Naive thymus-derived CD8-positive, alpha-beta T cell (primary cell): ENCODE results near the gene TCERG1L. TPM values are rescaled to one million over a fixed set of nuclear protein-coding genes. Genes with fewer than 3 reads are reported as not detected.
"Not testable (repeated sequence)": the region's sequence is repeated elsewhere in the genome, so short reads cannot be mapped to it uniquely, and the experiment has no call there.

Experiments used
- ATAC-seq, 2 donors: fragments of 150-1000 bp; cut with Tn5 transposase in 1 of 2; sonication (Bioruptor Pico), chemical (Tn5 transposase) in 1 of 2; 1 replicate in 1 of 2; 2 replicates in 1 of 2; pipeline ENCODE4 v1.10.0; 2021; ENCODE audit warnings: mild to moderate bottlenecking in 2 of 2, moderate library complexity in 2 of 2
- POLR2A ChIA-PET: fragments of 350-600 bp; sonication (Branson Sonifier 250); formaldehyde crosslinking; loops from one replicate; lab custom pipeline; 2021; ENCODE audit warnings: antibody characterized with exemption; lab: Charles Lee
- DNase-seq, 10 donors: peaks; one replicate each; pipeline versions ENCODE4 v3.0.0 to v3.0.0-alpha.2; 2020 to 2022
- H3K27ac Mint-ChIP-seq, 10 donors: one replicate each; pipeline ENCODE4 v1.8.0; 2020 to 2022; ENCODE audit warnings: mild to moderate bottlenecking in 10 of 10, mixed read lengths in 10 of 10, moderate library complexity in 4 of 10, inconsistent platforms in 1 of 10
- H3K27me3 Mint-ChIP-seq, 5 donors: one replicate each; pipeline ENCODE4 v1.8.0; 2021 to 2022; ENCODE audit warnings: mixed read lengths in 5 of 5
- H3K36me3 Mint-ChIP-seq, 3 donors: one replicate each; pipeline ENCODE4 v1.8.0; 2020 to 2022; ENCODE audit warnings: mixed read lengths in 3 of 3, mild to moderate bottlenecking in 2 of 3, inconsistent platforms in 1 of 3
- H3K4me1 Mint-ChIP-seq, 4 donors: one replicate each; pipeline ENCODE4 v1.8.0; 2021 to 2022; ENCODE audit warnings: mixed read lengths in 4 of 4
- H3K4me3 Mint-ChIP-seq, 10 donors: one replicate each; pipeline ENCODE4 v1.8.0; 2020 to 2022; ENCODE audit warnings: mild to moderate bottlenecking in 10 of 10, mixed read lengths in 10 of 10, moderate library complexity in 6 of 10, inconsistent platforms in 1 of 10
- H3K9me3 Mint-ChIP-seq, 9 donors: one replicate each; pipeline ENCODE4 v1.8.0; 2020 to 2022; ENCODE audit warnings: mixed read lengths in 9 of 9, mild to moderate bottlenecking in 3 of 9, inconsistent platforms in 1 of 9, moderate library complexity in 1 of 9
- polyA plus RNA-seq, 3 donors: library from polyadenylated mRNA; unstranded; fragments of 300-500 nt; fragmentation: Illumina TruSeq; gene quantifications; one replicate each; pipeline ENCODE4 v1.2.3, GENCODE V29; 2021
- total RNA-seq, 8 experiments: library from RNA in 2 of 8; stranded (reverse) in 2 of 8; gene quantifications; one replicate each; pipeline ENCODE4 v1.2.3 and lab custom pipeline; 2021 to 2026

The TCERG1L gene
- total and polyA plus RNA-seq, 5 experiments from 2014 or later: 0.14 to 0.27 TPM; not detected in 3

DNA sequence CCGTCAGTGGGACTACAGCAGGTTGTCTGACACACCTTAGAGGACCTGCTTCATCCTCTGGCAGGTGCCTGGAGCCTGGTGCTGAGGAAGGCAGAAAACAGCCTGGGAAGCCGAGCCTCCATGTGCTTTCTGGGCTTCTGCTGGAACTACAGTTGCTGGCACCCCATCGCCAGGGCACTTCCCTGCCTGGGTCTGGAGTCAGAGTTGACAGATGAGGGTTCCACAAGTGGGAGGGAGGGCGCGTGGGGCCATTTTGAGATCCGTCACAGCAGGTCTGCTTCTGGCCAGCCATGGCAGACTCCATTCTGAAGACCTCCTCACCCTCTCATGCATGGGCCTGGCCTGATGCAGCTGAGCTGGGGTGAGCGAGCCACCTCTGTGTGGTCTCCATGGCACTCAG lies 33.2 kb upstream of the TCERG1L start:
- Mint-ChIP-seq H3K4me3 (no peak overlapping the region), H3K27me3 (peaks cover 0 to 27% (median 4%) of the 10 kb centered on the region in 5 donors), H3K36me3 (no peaks in the 10 kb centered on the region), H3K4me1 (no peaks in the 10 kb centered on the region), H3K27ac (no peak overlapping the region), H3K9me3 (peaks cover 0 to 10% (median 0%) of the 10 kb centered on the region in 9 donors)
- no peak for ATAC-seq
- DNase-seq: no peak
- POLR2A ChIA-PET: no interaction called here

DNA sequence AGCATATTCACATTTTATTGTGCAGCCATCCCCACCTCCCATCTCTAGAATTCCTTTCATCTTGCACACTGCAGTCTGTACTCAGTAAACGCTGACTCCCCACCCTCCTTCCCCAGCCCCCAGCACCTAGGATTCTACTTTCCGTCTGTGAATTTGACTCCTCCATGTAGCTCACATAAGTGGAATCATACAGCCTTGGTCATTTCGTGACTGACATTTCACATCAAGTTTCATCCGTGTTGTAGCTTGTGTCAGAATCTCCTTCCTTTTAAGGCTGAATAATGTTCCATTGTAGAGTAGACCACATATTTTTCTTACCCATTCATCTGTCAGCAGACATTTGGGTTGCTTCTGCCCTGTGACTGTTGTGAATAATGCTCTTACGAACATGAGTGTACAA lies 26.2 kb upstream of the TCERG1L start:
- H3K9me3 Mint-ChIP-seq: peaks cover 0 to 21% (median 8%) of the 10 kb centered on the region in 9 donors
- no peak for DNase-seq
- H3K4me1 Mint-ChIP-seq: no peaks in the 10 kb centered on the region
- H3K27ac Mint-ChIP-seq: no peak overlapping the region
- H3K27me3 Mint-ChIP-seq: peaks cover 0 to 16% (median 8%) of the 10 kb centered on the region in 5 donors
- POLR2A ChIA-PET: no interaction called here
- H3K4me3 Mint-ChIP-seq: no peak overlapping the region
- no peak for ATAC-seq
- H3K36me3 Mint-ChIP-seq: no peaks in the 10 kb centered on the region

DNA sequence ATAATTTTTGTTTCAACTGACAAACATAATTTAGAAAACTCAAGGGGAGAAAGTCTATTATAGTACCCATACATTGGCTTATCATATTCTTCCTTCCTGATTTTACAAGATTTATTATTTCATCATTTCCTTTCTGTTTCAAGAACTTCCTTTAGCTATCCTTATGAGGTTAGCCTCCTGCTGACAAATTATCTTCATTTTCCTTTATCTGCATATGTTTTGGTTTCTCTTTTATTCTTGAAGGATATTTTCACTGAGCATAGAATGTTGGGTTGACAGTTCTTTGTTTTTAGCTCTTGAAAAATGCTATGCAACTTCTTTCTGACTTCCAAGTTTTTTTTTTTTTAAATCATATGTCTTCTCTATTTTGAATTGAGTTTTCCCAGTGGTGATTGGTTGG lies 21.3 kb upstream of the TCERG1L start:
- Mint-ChIP-seq H3K9me3 (peaks cover 0 to 28% (median 11%) of the 10 kb centered on the region in 9 donors), H3K27ac (peak overlapping the region in 1 of 10 donors; percentile 45), H3K4me1 (no peaks in the 10 kb centered on the region), H3K4me3 (no peak overlapping the region), H3K27me3 (peaks cover 0 to 10% (median 3%) of the 10 kb centered on the region in 5 donors), H3K36me3 (no peaks in the 10 kb centered on the region)
- ATAC-seq: no peak
- POLR2A ChIA-PET: no interaction called here
- no peak for DNase-seq

DNA sequence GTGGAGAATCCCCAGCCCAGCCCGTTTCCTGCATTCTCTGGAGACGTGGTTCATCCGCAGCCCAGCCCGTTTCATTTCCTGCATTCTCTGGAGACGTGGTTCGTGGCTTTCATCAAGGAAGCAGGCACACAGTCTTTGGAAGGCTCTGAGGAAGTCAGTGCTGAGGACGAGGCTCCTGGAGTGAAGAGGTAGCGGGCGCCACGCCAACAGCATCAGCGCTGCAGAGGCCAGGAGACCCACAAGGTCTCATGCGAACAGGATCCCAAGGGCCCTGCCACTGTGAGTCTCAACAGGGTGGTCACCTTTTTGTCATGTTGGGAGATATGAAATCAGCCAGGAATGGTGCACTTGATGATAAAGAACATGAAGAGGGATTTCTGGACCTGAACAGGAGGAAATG lies 12.4 kb upstream of the TCERG1L start:
- peaks cover 13 to 47% (median 29%) of the 10 kb centered on the region in 5 donors for H3K27me3 Mint-ChIP-seq
- DNase-seq: no peak
- ATAC-seq: no peak
- H3K4me3 Mint-ChIP-seq: no peak overlapping the region
- POLR2A ChIA-PET: no interaction called here
- H3K36me3 Mint-ChIP-seq: peaks cover 0 to 8% (median 0%) of the 10 kb centered on the region in 3 donors
- H3K4me1 Mint-ChIP-seq: no peaks in the 10 kb centered on the region
- no peak overlapping the region for H3K27ac Mint-ChIP-seq
- H3K9me3 Mint-ChIP-seq: peaks cover 0 to 2% (median 0%) of the 10 kb centered on the region in 9 donors

DNA sequence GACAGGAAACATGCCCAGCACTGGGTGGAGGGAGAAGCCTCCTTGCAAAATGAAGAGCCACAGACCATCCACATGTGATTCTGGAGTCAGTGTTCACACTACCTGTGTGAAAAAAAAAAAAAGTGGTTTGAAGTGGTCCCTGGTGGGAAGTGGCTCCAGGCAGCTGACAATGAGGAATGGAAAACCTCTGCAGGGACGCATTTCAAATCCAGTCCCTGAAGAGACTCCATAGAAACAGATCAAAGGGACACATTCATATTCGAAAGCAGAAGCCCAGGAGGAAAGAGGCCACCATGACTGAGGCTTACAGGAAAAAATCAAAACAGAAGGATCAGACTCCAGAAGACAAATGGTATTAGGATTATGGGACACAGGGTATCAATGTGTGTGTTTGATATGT lies 11.5 kb upstream of the TCERG1L start:
- ATAC-seq (no peak), DNase-seq (no peak)
- peaks cover 0 to 2% (median 0%) of the 10 kb centered on the region in 9 donors for H3K9me3 Mint-ChIP-seq
- no peaks in the 10 kb centered on the region for H3K4me1 Mint-ChIP-seq
- H3K27ac Mint-ChIP-seq: no peak overlapping the region
- peaks cover 14 to 55% (median 37%) of the 10 kb centered on the region in 5 donors for H3K27me3 Mint-ChIP-seq
- H3K4me3 Mint-ChIP-seq: no peak overlapping the region
- POLR2A ChIA-PET: no interaction called here
- H3K36me3 Mint-ChIP-seq: peaks cover 0 to 8% (median 0%) of the 10 kb centered on the region in 3 donors

DNA sequence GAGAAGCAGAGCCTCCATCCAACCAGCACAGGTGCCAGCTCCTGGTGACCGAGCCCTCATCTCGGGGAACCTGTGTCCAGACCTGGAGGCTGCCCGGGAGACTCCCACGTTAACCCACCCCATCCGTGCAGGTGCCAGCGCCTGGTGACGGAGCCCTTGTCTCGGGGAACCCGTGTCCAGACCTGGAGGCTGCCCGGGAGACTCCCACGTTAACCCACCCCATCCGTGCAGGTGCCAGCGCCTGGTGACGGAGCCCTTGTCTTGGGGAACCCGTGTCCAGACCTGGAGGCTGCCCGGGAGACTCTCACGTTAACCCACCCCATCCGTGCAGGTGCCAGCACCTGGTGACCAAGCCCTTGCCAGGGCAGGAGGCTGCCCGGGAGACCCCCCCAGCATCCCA lies 11.1 kb upstream of the TCERG1L start:
- POLR2A ChIA-PET, H3K36me3 Mint-ChIP-seq, DNase-seq, H3K4me1 Mint-ChIP-seq, H3K27ac Mint-ChIP-seq, ATAC-seq, H3K4me3 Mint-ChIP-seq, H3K9me3 Mint-ChIP-seq: not testable (repeated sequence)
- H3K27me3 Mint-ChIP-seq: peaks cover 14 to 59% (median 39%) of the 10 kb centered on the region in 5 donors

DNA sequence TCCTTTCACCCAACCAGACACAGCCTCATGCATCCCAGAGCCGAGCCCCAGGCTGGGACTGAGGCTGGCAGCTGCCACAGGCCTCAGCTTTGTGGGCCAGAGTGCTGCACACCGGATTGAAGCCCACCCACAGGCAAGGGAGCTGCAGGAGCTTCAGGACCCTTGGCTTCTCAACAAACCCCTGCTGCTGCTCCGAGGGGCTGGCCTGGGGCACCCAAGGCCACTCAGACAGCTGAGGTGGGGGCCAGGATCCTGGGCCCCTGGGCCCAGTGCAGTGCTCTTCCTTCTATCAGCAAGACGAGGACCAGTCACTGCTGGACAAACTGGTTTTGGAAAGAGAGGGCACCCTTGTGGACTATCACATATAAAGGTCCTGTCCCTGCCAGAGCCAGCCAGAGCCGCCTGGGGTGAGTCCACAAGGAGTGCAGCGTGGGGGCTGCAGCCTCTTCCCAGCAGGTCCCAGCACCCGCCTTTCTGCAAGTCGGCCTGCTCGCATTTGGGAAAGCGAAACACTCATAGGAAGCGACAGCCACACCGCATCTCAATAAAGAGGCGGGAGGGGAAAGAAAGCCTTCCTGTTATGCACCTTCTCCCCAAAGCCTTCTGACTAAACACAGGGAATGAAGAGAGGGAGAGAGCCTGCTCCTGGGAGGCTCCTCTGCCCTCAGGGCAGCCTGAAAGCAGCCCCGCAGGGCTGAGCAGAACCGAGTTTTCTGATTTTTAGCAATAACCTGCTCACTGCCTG lies 9.5 kb upstream of the TCERG1L start:
- H3K4me1 Mint-ChIP-seq: no peaks in the 10 kb centered on the region
- H3K4me3 Mint-ChIP-seq: no peak overlapping the region
- no peak for DNase-seq
- H3K27ac Mint-ChIP-seq: peak overlapping the region in 1 of 10 donors; percentile 40
- POLR2A ChIA-PET: no interaction called here
- no peak for ATAC-seq
- peaks cover 18 to 73% (median 49%) of the 10 kb centered on the region in 5 donors for H3K27me3 Mint-ChIP-seq
- peaks cover 0 to 8% (median 0%) of the 10 kb centered on the region in 3 donors for H3K36me3 Mint-ChIP-seq
- H3K9me3 Mint-ChIP-seq: peaks cover 0 to 2% (median 0%) of the 10 kb centered on the region in 9 donors

DNA sequence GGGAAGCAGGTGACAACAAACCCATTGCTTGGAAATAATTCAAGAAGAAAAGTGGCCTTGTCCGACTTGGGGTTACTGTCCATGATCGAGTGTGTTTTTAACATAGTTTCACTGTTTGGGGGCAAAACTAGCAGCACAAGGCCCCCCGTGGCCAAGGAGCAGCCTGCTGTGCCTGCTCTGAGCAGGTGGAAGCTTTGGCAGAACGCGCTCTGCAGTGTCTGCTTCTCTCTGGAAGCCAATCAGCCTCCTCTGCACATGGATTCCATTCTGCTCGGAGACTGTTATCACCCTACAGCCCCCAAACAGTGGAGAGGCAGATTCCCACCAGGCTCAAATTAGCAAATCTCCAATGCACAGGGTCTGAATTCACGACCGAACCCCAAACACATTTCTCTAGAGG lies 7.3 kb upstream of the TCERG1L start:
- H3K27me3 Mint-ChIP-seq: peaks cover 32 to 93% (median 62%) of the 10 kb centered on the region in 5 donors
- H3K4me1 Mint-ChIP-seq: no peaks in the 10 kb centered on the region
- no peak for ATAC-seq
- no peak for DNase-seq
- H3K9me3 Mint-ChIP-seq: peaks cover 0 to 2% (median 0%) of the 10 kb centered on the region in 9 donors
- no peak overlapping the region for H3K4me3 Mint-ChIP-seq
- H3K36me3 Mint-ChIP-seq: peaks cover 0 to 8% (median 0%) of the 10 kb centered on the region in 3 donors
- no peak overlapping the region for H3K27ac Mint-ChIP-seq
- POLR2A ChIA-PET: no interaction called here

DNA sequence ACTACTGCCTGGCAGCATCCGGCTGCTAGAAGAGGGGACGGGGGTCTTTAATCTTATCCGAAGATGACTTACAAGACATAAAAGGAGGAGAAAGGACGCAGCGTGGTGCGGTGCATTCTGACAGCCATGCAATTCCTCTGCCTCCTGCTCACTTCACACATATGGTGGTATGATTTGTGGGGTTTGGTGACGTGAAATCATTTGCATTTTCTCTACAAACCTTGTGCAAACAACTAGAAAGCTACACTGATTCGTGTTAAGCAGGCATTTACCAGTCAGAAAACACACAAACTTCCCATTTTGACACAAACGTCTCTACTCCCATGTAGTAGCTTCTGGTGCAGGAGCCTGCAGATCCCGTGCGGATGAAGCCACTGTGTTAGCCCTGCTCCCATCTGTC lies 6.8 kb upstream of the TCERG1L start:
- H3K4me3 Mint-ChIP-seq: no peak overlapping the region
- POLR2A ChIA-PET: no interaction called here
- no peak for ATAC-seq
- H3K27ac Mint-ChIP-seq: peak overlapping the region in 2 of 10 donors; percentile 27 to 49
- H3K9me3 Mint-ChIP-seq: peaks cover 0 to 2% (median 0%) of the 10 kb centered on the region in 9 donors
- peaks cover 0 to 4% (median 0%) of the 10 kb centered on the region in 3 donors for H3K36me3 Mint-ChIP-seq
- peaks cover 32 to 93% (median 59%) of the 10 kb centered on the region in 5 donors for H3K27me3 Mint-ChIP-seq
- no peaks in the 10 kb centered on the region for H3K4me1 Mint-ChIP-seq
- DNase-seq: no peak

DNA sequence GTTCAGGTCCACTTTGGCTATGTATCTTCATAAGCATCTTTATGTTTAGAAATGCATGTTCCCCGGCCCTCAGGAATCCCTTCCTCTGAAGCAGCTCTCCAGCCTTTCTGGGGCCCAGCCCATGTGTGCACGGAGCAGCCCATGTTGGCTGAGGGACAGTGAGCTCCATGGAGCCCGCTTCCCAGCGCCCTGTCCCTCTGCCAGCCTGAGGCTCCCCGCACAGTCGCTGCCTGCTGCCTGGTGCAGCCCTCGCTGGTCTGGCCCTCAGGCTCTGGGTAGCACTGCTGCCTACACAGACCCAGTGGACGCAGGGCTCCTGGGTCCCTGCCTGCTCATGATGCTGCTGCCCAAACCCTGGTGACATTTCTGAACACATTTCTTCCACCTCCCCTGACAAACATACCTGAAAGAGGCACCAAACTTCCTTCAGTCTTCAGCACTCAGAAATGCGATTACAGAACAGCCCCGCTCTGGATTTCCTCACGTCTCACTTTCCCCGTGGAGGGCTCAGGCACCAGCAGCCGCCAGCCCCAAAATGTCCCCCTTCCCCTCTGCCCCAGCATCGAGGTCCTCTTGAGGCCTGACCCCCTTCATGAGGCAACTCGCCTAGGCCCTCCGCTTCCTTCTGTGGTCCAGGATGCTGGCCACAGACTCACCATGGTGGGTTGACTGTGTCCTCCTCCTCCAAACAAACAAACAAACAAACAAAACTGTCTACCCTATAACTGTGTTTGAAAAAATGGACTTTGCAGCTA lies 5.0 kb upstream of the TCERG1L start:
- no peak for DNase-seq
- H3K4me3 Mint-ChIP-seq: no peak overlapping the region
- peaks cover 0 to 4% (median 1%) of the 10 kb centered on the region in 4 donors for H3K4me1 Mint-ChIP-seq
- peaks cover 0 to 2% (median 0%) of the 10 kb centered on the region in 9 donors for H3K9me3 Mint-ChIP-seq
- no peaks in the 10 kb centered on the region for H3K36me3 Mint-ChIP-seq
- peaks cover 34 to 84% (median 52%) of the 10 kb centered on the region in 5 donors for H3K27me3 Mint-ChIP-seq
- POLR2A ChIA-PET: no interaction called here
- H3K27ac Mint-ChIP-seq: no peak overlapping the region
- no peak for ATAC-seq

DNA sequence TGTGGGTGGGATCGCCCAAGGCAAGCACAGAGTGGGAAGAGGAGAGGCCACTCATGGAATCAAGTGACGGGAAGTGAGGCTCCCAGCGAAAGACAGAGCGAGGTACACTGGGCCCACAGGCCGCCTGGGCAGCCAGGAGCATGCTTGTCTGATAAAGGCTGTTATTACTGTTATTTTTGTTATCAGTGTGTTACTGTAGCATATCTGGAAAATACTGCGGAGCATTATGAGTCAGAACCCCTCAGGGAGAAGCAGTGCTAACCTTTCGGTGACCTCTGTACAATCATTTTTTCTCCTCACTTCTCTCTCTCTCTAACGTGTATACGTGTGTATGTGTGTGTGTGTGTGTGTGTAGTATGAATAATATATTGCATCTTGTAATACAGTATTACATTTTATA lies 3.8 kb upstream of the TCERG1L start:
- H3K9me3 Mint-ChIP-seq: peaks cover 0 to 5% (median 0%) of the 10 kb centered on the region in 9 donors
- ATAC-seq (no peak), DNase-seq (no peak)
- no peak overlapping the region for H3K4me3 Mint-ChIP-seq
- no peak overlapping the region for H3K27ac Mint-ChIP-seq
- POLR2A ChIA-PET: no interaction called here
- peaks cover 35 to 73% (median 50%) of the 10 kb centered on the region in 5 donors for H3K27me3 Mint-ChIP-seq
- H3K36me3 Mint-ChIP-seq: peaks cover 0 to 3% (median 0%) of the 10 kb centered on the region in 3 donors
- peaks cover 0 to 6% (median 3%) of the 10 kb centered on the region in 4 donors for H3K4me1 Mint-ChIP-seq

DNA sequence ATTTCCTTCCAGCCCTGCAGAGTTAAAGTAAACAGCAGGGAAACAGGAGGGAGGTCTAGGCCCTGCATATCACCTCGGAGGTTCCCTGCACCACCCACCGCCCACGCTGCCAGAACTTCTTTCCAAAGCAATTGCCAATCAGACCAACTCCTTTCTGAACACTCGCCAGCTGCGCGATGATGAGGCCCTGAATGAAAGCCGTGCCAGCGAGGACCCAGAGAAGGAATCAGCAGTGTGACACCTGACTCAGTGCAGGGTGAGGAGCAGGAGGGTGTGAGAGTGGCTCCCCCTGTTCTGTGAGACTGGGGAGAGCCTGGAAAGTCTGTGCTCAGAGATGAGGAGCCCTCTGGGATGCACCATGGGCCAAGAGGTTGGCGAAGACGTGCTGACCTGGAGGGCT lies 3.3 kb upstream of the TCERG1L start:
- Mint-ChIP-seq H3K27me3 (peaks cover 33 to 69% (median 48%) of the 10 kb centered on the region in 5 donors), H3K27ac (no peak overlapping the region), H3K9me3 (peaks cover 0 to 5% (median 0%) of the 10 kb centered on the region in 9 donors), H3K4me3 (no peak overlapping the region), H3K4me1 (peaks cover 0 to 9% (median 4%) of the 10 kb centered on the region in 4 donors), H3K36me3 (peaks cover 0 to 3% (median 0%) of the 10 kb centered on the region in 3 donors)
- POLR2A ChIA-PET: no interaction called here
- no peak for ATAC-seq
- no peak for DNase-seq

DNA sequence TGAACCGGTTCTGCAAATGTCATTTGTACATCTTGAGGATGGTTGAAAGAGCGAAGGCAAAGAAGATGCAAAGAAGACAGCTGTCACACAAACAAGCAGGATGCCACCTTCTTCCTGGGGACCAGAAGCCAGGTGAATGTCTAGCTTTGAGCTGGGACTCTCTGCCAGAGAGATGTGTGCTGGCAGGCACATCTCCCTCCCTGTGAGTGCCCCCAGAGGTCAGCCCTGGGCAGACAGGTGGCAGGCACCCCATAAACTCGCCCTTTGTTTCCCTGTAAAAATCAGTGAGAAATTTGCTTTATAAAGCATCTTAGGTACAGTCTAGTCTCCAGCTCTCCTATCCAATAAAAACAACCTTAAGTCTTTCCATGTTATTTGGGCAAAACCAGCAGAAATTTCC lies 2.6 kb upstream of the TCERG1L start:
- H3K27ac Mint-ChIP-seq: no peak overlapping the region
- H3K9me3 Mint-ChIP-seq: peaks cover 0 to 5% (median 0%) of the 10 kb centered on the region in 9 donors
- H3K36me3 Mint-ChIP-seq: peaks cover 0 to 3% (median 0%) of the 10 kb centered on the region in 3 donors
- ATAC-seq (no peak), DNase-seq (no peak)
- H3K27me3 Mint-ChIP-seq: peaks cover 30 to 66% (median 44%) of the 10 kb centered on the region in 5 donors
- H3K4me3 Mint-ChIP-seq: no peak overlapping the region
- H3K4me1 Mint-ChIP-seq: peaks cover 0 to 9% (median 4%) of the 10 kb centered on the region in 4 donors
- POLR2A ChIA-PET: no interaction called here
